Prostate gland (tissue), 2 donors: Measurements from ENCODE around the gene SPATA20.

ENCODE experiments used
- CTCF ChIP-seq, 4 experiments: fragments of 200-600 bp in 2 of 4; fragments of 450-650 bp in 2 of 4; sonication (generic) in 2 of 4; IDR thresholded peaks; 1 replicate in 3 of 4; 2 replicates in 1 of 4; pipeline ENCODE4 v1.5.1; 2016 to 2019; ENCODE audit warnings: antibody characterized with exemption in 4 of 4, mild to moderate bottlenecking in 2 of 4, moderate library complexity in 2 of 4
- POLR2AphosphoS5 ChIP-seq: sonication (generic); formaldehyde crosslinking; IDR thresholded peaks from one replicate; pipeline ENCODE4 v1.6.1; 2017; ENCODE audit warnings: antibody characterized with exemption

- TF ChIP-seq CTCF (IDR thresholded peaks at IDR 0.05) (no peak), POLR2AphosphoS5 (no peak)
These were observed 13.3 kb downstream of the SPATA20 start, which contains the start of gene CACNA1G for GRCh38 chr17:50560185-50560824.
